NCI-H2196 (cell line): Measurements from ENCODE around the gene NFYA.
A peak's percentile ranks its signal among the peaks of the same experiment; 100 is the strongest.

Experiments
- DNase-seq: peaks from one replicate; lab custom pipeline; 2025; ENCODE audit not compliant: unreplicated experiment; lab: John Stamatoyannopoulos, UW

Gene NFYA

DNA sequence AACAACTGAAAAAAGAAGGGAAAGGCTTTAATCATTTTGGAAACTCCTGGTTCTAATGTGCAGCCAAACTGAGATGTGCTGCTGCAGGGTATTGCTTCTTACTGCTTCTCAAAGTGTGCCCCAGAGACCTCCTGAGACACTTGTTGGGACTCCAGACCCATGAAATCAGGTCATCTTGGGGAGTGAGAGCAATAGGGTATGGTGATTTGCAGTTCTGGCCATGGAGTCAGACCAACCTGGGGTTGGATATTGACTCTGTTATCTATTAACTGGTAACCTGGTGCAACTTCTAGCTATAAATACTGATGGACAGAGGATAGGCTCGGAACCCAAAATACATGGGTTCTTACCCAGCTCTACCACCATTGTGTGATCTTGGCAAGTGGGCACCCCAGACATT, 26.7 kb upstream of the NFYA start:
- DNase-seq: no peak

GRCh38 chr6:41047306-41047705, 25.5 kb upstream of the NFYA start:
- DNase-seq: no peak

DNA sequence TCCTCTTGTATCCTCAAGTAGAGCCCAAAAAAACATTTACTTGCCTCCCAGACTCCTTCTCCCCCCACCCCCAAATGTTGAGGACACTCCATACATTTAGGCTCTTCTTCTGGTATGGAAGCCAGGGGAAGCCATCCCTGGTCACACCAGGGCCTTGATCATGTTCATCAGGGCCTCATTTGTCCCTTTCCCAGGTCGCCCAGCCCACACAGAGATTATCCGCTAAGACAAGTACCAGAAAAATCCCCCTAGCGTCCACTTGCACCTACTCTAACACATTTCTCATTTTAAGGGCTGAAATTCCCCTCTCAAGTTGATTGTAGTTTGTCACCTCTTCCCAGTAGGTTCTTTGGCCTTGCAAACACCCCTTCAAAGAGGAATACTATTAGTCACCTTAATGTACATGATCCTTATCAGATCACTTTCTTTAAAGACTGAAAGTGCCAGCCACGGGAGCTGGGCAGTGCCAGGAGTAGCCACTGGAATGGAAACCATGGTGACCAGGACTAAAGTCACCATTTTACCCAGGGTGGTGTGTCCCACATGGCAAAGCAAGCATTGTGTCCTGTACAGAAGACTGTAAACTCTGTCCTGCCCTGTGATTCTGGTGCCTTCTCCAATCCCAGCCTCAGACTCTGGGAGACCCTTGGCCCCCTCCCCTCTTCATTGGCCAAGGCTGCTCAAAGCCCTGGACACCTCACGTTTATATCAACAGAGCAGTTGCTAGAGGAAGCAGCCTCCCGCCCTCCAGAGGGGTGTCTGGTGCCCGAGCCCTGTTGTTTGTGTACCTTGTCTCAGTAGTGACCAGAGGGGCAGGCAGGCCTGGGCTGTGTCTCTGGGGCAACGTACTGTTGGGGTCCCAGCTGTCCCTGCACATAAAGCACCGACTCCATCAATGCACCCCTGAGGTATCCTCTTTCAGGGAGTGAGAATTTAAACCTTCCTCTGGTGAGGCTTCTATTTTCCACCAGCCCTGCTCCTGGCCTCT, 24.7 kb upstream of the NFYA start:
- no peak for DNase-seq

- no peak for DNase-seq
Measured at GRCh38 chr6:41049521-41049920, 23.3 kb upstream of the NFYA start.

GRCh38 chr6:41049955-41050354, 22.8 kb upstream of the NFYA start:
- no peak for DNase-seq

DNA sequence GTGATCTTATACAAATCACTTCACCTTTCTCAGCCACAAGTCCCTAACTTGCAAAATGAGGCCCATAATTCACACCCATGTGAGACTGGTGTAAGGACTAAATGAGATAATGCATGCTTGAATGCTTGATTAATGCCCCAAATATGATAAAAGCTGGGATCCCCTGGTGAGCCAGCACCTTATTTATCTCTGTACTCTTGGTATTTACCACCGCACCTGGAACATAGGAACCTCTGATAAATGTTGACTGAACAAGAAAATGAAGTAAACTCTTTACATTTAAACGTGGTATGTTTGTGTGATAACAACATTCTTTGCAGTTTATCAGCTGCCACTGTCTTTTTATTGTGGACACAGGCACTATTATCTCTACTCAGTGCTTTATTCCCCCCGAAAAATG, 22.2 kb upstream of the NFYA start:
- no peak for DNase-seq

GRCh38 chr6:41051873-41052272, 20.9 kb upstream of the NFYA start:
- no peak for DNase-seq

DNA sequence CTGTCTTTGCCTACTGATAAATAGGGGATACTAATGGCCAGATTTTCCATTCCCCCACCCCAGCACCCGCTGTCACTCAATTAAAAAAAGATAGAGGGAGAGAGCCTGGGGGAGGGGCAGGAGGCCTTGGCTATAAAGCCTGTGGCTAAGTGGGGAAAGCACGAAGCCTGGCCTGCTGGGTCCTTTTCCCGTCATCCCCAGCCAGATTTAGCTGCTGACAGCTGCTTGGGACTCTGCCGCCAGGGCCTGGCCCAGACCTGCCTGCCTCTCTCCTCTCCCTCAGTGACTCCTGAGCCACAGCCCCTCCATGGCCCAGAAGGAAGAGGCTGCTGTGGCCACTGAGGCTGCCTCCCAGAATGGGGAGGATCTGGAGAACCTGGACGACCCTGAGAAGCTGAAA, 19.7 kb upstream of the NFYA start, which contains the start of gene APOBEC2:
Gene APOBEC2 (plus strand): TSS at position 162 of the 400 bp plus-strand sequence. CDS start 146 bp downstream, at position 308.
- DNase-seq: no peak

DNA sequence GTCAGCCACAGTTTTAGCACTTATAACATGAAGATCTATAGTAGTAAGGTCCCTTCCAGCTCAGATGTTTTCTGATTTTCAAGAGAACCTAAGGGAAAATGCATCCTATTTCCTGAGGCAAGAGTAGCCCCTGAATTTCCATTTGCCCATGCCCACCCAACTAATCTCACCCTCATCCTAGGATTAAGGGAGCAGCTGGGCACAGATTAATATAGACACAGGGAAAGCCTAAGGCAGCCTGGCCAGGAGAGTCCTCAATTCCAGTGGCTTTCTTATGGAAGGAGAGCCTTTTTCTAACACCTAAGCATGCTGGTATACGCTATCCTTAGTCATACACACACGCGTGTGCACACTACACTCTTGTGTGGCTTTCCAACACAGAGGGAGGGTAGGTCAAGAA, 18.3 kb upstream of the NFYA start:
- no peak for DNase-seq

DNA sequence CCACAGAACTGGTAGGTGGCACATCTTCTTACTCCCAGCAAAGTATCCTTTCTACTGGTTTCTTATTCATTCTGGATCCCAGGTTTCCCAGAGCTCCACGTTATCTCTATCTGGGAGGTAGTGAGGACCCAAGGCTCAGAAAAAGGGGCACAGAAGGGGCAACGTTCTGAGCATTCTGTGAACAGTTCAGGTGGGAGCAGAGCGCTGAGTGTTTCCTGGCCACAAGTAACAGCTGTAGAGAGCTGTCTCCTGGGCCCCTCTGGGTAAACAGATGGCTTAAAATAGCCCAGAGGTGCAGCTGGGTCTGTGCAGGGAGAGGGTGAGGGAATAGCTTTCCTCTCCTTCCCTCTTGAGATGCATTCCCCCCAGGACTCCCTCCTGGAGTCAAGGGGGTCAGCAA, 17.6 kb upstream of the NFYA start:
- DNase-seq: no peak

DNA sequence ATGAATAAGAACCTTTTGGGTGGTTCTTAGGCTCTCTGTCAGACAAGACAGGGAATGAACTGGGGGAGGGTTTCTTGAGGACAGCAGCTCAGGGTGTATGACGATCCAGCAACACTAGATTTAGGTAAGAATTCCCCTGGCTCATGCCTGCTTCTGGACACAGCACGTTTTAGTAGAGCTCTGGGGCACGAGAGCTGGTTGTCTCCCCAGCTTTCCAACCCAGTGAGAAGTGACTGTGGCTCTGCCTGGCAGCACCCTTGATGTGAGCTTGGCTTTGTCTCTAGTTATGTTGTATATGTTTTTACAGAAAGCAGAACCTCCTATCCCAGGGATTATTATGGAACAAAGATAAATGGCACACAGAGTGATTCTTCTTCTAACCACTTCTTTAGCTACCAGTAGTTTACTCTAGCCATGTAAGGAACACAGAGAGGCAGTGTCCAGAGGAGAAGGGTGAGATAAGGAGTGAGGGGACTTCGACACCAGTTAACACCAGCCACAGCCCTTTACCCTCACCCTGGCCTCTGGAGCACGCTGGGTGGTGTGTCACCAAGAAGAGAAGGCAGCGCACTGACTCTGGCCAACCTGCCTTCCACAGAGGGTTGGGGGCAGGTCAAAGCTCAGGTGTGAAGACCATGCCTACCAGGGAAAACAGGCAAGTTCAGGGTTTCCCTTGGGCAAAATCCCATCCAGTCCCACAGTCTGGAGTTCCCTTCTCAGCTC, 15.8 kb upstream of the NFYA start:
- DNase-seq: no peak

DNA sequence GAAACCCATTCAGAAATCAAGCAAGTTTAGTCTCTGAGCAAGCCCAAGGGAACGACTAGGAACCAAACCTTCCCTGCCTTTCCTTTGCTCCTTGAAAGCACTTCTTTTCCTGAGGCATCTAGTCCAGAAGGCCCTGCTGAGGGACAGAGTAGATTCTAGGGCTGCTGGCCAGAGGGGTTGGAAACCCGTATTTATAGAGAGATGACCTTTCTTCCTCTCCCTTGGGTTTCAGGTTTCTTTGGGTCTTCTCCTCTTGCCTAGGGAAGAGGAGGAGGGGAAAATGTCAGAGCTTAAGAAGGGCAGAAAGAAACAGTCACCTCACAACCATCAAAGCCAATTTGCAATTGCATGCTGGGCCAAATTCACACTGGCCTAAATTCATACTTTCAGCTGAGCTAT, 14.0 kb upstream of the NFYA start:
- no peak for DNase-seq

GRCh38 chr6:41059556-41059955, 13.2 kb upstream of the NFYA start:
- no peak for DNase-seq

GRCh38 chr6:41061196-41061726, 11.5 kb upstream of the NFYA start:
- no peak for DNase-seq

- no peak for DNase-seq
Measured at GRCh38 chr6:41062056-41062455, 10.7 kb upstream of the NFYA start.

GRCh38 chr6:41063884-41064285, 8.9 kb upstream of the NFYA start:
- no peak for DNase-seq

GRCh38 chr6:41064841-41065240, 7.9 kb upstream of the NFYA start:
- DNase-seq: no peak

DNA sequence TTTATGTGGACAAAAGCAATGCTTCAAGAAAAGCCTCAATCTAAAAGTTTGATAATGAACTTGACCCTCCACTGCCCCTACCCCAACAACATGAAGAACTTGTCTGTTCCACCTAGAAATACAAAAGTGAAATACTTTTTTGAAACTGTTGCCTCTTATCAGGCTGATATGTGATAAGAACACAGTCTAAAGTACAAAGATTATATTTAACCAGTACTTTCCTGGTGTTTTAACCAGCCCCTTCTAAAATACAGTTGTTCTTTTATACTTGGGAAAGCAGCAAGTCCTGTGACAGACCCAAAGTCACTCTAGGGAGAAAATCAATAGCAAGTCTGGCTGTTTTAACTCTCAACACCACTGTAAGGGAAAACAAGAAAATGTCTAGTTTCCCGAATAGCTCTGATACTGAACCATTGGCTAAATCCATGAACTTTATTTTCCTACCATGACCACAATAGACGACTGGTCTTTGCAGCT, 7.2 kb upstream of the NFYA start:
- DNase-seq: no peak

DNA sequence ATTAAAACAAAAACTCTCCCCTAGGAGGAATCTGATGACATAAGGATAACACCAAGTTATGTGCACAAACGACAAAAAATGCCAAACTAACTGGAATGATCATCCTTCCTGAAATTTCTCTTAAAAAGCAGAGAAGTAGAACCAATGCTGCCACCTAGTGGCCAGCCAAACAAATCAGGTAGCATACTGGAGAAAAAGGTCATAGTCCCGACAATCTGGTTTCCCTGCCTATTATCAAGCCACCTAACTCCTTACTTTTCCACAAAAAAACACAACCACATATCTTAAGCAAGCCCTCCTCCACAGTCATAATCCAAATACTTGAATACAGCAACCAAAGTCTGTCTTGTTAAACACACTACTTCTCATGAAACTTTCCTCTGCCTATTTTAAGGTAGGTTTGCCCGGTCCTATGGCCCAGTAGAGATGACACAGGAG, 5.9 kb upstream of the NFYA start:
- peak; percentile 79 for DNase-seq

GRCh38 chr6:41071501-41071922, 1.3 kb upstream of the NFYA start:
- no peak for DNase-seq
